Keratinocyte (primary cell): ENCODE data around the gene MBP. TPM values are rescaled to one million over a fixed set of nuclear protein-coding genes. Genes with fewer than 3 reads are reported as not detected.

Experiments used
- DNase-seq: peaks from one replicate; pipeline ENCODE4 v3.0.0-alpha.2; 2011; ENCODE audit warnings: low read depth, missing footprints, low spot score
- FAIRE-seq: peaks from 2 replicates; lab custom pipeline; 2011; peaks lifted over from hg19 to GRCh38; lab: Jason Lieb, UNC
- H2AFZ ChIP-seq: 2 replicates; pipeline ENCODE4 v1.6.0; 2012; ENCODE audit warnings: low read length, control low read depth, inconsistent platforms; ENCODE audit not compliant: control insufficient read depth
- H3K27ac ChIP-seq: 2 replicates; pipeline ENCODE4 v1.5.1; 2011; ENCODE audit warnings: low read length; ENCODE audit not compliant: control insufficient read depth, insufficient read depth
- H3K27me3 ChIP-seq: 3 replicates; pipeline ENCODE4 v1.6.0; 2011; ENCODE audit warnings: low read length; ENCODE audit not compliant: control insufficient read depth, insufficient read depth; ENCODE audit errors: extremely low read depth
- H3K36me3 ChIP-seq, 2 experiments: 2 replicates in 1 of 2; 3 replicates in 1 of 2; pipeline ENCODE4 v1.5.1; 2011; ENCODE audit warnings: low read length in 2 of 2, mild to moderate bottlenecking in 1 of 2; ENCODE audit not compliant: control insufficient read depth in 2 of 2, insufficient read depth in 2 of 2; ENCODE audit errors: extremely low read depth in 1 of 2
- H3K4me1 ChIP-seq: 3 replicates; pipeline ENCODE4 v1.5.1; 2011; ENCODE audit warnings: low read length; ENCODE audit not compliant: control insufficient read depth, insufficient read depth; ENCODE audit errors: extremely low read depth
- H3K4me2 ChIP-seq: 3 replicates; pipeline ENCODE4 v1.6.0; 2011; ENCODE audit warnings: low read depth, low read length; ENCODE audit not compliant: control insufficient read depth, insufficient read depth; ENCODE audit errors: extremely low read depth
- H3K4me3 ChIP-seq, 3 experiments: fragments of 200-600 bp in 1 of 3; sonication (generic) in 1 of 3; 2 replicates in 2 of 3; 3 replicates in 1 of 3; pipeline ENCODE4 v1.5.1; 2011 to 2016; ENCODE audit warnings: low read length in 3 of 3, mild to moderate bottlenecking in 3 of 3, control low read depth in 2 of 3, inconsistent platforms in 1 of 3, low read depth in 1 of 3, mixed read lengths in 1 of 3, mixed run types in 1 of 3, moderate library complexity in 1 of 3; ENCODE audit not compliant: control insufficient read depth in 2 of 3, insufficient read depth in 2 of 3; ENCODE audit errors: extremely low read depth in 1 of 3
- H3K79me2 ChIP-seq: 2 replicates; pipeline ENCODE4 v1.6.0; 2012; ENCODE audit warnings: low read length; ENCODE audit not compliant: control insufficient read depth, insufficient read depth
- H3K9ac ChIP-seq: 3 replicates; pipeline ENCODE4 v1.6.0; 2011; ENCODE audit warnings: low read length; ENCODE audit not compliant: control insufficient read depth, insufficient read depth; ENCODE audit errors: extremely low read depth
- H3K9me1 ChIP-seq: 3 replicates; pipeline ENCODE4 v1.6.0; 2011; ENCODE audit warnings: low read length; ENCODE audit not compliant: control insufficient read depth, insufficient read depth; ENCODE audit errors: extremely low read depth
- H3K9me3 ChIP-seq: 2 replicates; pipeline ENCODE4 v1.5.1; 2012; ENCODE audit warnings: low read depth, low read length; ENCODE audit not compliant: control insufficient read depth
- H4K20me1 ChIP-seq: 3 replicates; pipeline ENCODE4 v1.6.0; 2011; ENCODE audit warnings: low read length; ENCODE audit not compliant: control insufficient read depth, insufficient read depth; ENCODE audit errors: extremely low read depth
- EZH2 ChIP-seq: IDR thresholded peaks from one replicate; pipeline ENCODE4 v1.6.1; 2012; ENCODE audit warnings: inconsistent platforms, mild to moderate bottlenecking, low read length, moderate library complexity
- dilution Hi-C: fragments of 300-500 bp; cut with MboI; formaldehyde crosslinking; loops from one replicate; pipeline ENCODE4 v1.7.0; 2020; ENCODE audit warnings: low sequenced_read_pairs; ENCODE audit not compliant: extremely low pct_ligation_motif_present
- polyA plus RNA-seq, 5 experiments: library from polyadenylated mRNA; depleted of rRNA in 3 of 5; stranded (reverse) in 3 of 5; stranded (forward) in 1 of 5; unstranded in 1 of 5; fragments of >200 nt; gene quantifications; 1 replicate in 1 of 5; 2 replicates in 3 of 5; 3 replicates in 1 of 5; pipeline versions ENCODE4 v1.2.1 to v1.2.3, GENCODE V29; 2011 to 2012; ENCODE audit warnings: missing spikeins in 2 of 5, low read depth in 1 of 5, low replicate concordance in 1 of 5
- TF ChIP-seq, protein P1 (sequence below), 3 experiments: IDR thresholded peaks in 1 of 3; conservative IDR thresholded peaks in 1 of 3; optimal IDR thresholded peaks in 1 of 3; 2 replicates in 2 of 3; 3 replicates in 1 of 3; pipeline versions ENCODE3 to v1.5.1; 2011; ENCODE audit warnings: low read length in 3 of 3, mild to moderate bottlenecking in 3 of 3, moderate library complexity in 2 of 3, control low read depth in 1 of 3, inconsistent platforms in 1 of 3; ENCODE audit not compliant: insufficient read depth in 2 of 3; ENCODE audit errors: extremely low read depth in 1 of 3

Gene MBP
- polyA plus RNA-seq, 1 donor (not counting 4 experiments of a cell fraction or from before 2014, with no cell fraction given): 38.7 TPM

GRCh38 chr18:77178559-77178958 lies 46.0 kb upstream of the MBP start:
- H3K36me3 ChIP-seq: no peaks in the 10 kb centered on the region
- no peak overlapping the region for H3K4me3 ChIP-seq
- H3K4me2 ChIP-seq: no peak overlapping the region
- H3K9me1 ChIP-seq: no peaks in the 10 kb centered on the region
- DNase-seq: no peak
- no peaks in the 10 kb centered on the region for H3K4me1 ChIP-seq
- no peak overlapping the region for H3K9ac ChIP-seq
- FAIRE-seq: peak; percentile 76
- dilution Hi-C loops: no loop called here
- H3K79me2 ChIP-seq: no peaks in the 10 kb centered on the region
- no peaks in the 10 kb centered on the region for H4K20me1 ChIP-seq
- no peak overlapping the region for H3K27ac ChIP-seq
- no peaks in the 10 kb centered on the region for H3K27me3 ChIP-seq
- H3K9me3 ChIP-seq: no peaks in the 10 kb centered on the region
- TF ChIP-seq, protein P1, sequence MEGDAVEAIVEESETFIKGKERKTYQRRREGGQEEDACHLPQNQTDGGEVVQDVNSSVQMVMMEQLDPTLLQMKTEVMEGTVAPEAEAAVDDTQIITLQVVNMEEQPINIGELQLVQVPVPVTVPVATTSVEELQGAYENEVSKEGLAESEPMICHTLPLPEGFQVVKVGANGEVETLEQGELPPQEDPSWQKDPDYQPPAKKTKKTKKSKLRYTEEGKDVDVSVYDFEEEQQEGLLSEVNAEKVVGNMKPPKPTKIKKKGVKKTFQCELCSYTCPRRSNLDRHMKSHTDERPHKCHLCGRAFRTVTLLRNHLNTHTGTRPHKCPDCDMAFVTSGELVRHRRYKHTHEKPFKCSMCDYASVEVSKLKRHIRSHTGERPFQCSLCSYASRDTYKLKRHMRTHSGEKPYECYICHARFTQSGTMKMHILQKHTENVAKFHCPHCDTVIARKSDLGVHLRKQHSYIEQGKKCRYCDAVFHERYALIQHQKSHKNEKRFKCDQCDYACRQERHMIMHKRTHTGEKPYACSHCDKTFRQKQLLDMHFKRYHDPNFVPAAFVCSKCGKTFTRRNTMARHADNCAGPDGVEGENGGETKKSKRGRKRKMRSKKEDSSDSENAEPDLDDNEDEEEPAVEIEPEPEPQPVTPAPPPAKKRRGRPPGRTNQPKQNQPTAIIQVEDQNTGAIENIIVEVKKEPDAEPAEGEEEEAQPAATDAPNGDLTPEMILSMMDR (optimal IDR thresholded peaks at IDR 0.05 in 1 of 3, IDR thresholded peaks at IDR 0.05 in 1 of 3, conservative IDR thresholded peaks at IDR 0.05 in 1 of 3; ENCODE audit: extremely low read depth in 1 of 3, insufficient read depth in 2 of 3, low read length in 3 of 3): no peak
- no peak for TF ChIP-seq EZH2
- H2AFZ ChIP-seq: no peak overlapping the region

DNA sequence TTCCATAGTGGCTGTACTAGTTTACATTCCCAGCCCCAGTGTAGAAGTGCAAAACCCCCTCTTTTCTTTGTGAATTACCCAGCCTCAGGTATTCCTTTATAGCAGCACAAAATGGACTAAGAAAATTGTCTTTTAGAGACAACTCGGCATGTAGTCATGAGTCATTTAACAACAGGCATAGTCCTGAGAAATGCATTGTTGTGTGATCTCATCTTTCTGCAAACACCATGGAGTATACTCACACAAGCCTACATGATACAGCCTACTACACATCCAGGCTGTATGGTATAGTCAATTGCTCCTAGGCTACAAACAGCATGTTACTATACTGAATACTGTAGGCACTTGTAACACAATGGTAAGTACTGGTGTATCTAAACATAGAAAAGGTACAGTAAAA lies 44.4 kb upstream of the MBP start:
- H3K27ac ChIP-seq: no peak overlapping the region
- H4K20me1 ChIP-seq: no peaks in the 10 kb centered on the region
- H3K4me1 ChIP-seq: no peaks in the 10 kb centered on the region
- no peak overlapping the region for H3K4me3 ChIP-seq
- no peak for TF ChIP-seq EZH2
- TF ChIP-seq, protein P1 (optimal IDR thresholded peaks at IDR 0.05 in 1 of 3, IDR thresholded peaks at IDR 0.05 in 1 of 3, conservative IDR thresholded peaks at IDR 0.05 in 1 of 3; ENCODE audit: extremely low read depth in 1 of 3, insufficient read depth in 2 of 3, low read length in 3 of 3): no peak
- H3K9ac ChIP-seq: no peak overlapping the region
- DNase-seq (peak; percentile 46), FAIRE-seq (peak; percentile 86)
- H3K27me3 ChIP-seq: no peaks in the 10 kb centered on the region
- no peak overlapping the region for H3K4me2 ChIP-seq
- H3K9me3 ChIP-seq: no peaks in the 10 kb centered on the region
- H3K9me1 ChIP-seq: no peaks in the 10 kb centered on the region
- no peaks in the 10 kb centered on the region for H3K79me2 ChIP-seq
- no peaks in the 10 kb centered on the region for H3K36me3 ChIP-seq
- dilution Hi-C loops: no loop called here
- H2AFZ ChIP-seq: no peak overlapping the region
